ENCODE data around the gene LARGE1. TPM values are rescaled to one million over a fixed set of nuclear protein-coding genes. Genes with fewer than 3 reads are reported as not detected.

LARGE1 gene
- total and polyA plus RNA-seq, 3 experiments from 2014 or later, result 0.07 to 0.27 (median 0.18) TPM

GRCh38 chr22:33723915-33724314 is 196.4 kb downstream of the LARGE1 start:
- Mint-ChIP-seq H3K27me3 (no peaks in the 10 kb centered on the region), H3K4me1 (no peaks in the 10 kb centered on the region)

GRCh38 chr22:33722816-33723215 is 197.5 kb downstream of the LARGE1 start:
- Histone ChIP-seq H3K36me3 (ENCODE audit: insufficient read depth, low read length) (no peaks in the 10 kb centered on the region), H3K4me1 (ENCODE audit: insufficient read depth, low read length) (no peaks in the 10 kb centered on the region), H3K4me3 (ENCODE audit: low read length) (no peak overlapping the region), H3K27me3 (ENCODE audit: insufficient read depth, low read length, poor library complexity, severe bottlenecking) (no peaks in the 10 kb centered on the region), H3K9me3 (ENCODE audit: low read length) (no peaks in the 10 kb centered on the region), H3K27ac (ENCODE audit: low read depth, low read length) (no peak overlapping the region)
- H3K4me3 Mint-ChIP-seq, result no peak overlapping the region
- ChIA-PET CTCF (no interaction called here), POLR2A (no interaction called here)
- no peaks in the 10 kb centered on the region for H3K4me1 Mint-ChIP-seq
- no peak overlapping the region for H3K27ac Mint-ChIP-seq
- H3K9me3 Mint-ChIP-seq, result peaks cover 7 to 23% (median 11%) of the 10 kb centered on the region in 5 donors
- H3K27me3 Mint-ChIP-seq, result no peaks in the 10 kb centered on the region
- DNase-seq, result no peak
- no peaks in the 10 kb centered on the region for H3K36me3 Mint-ChIP-seq

More at GRCh38 chr22:33723915-33724314, 196.4 kb downstream of the LARGE1 start:
- no peaks in the 10 kb centered on the region for H3K36me3 Mint-ChIP-seq
- Histone ChIP-seq H3K4me1 (ENCODE audit: insufficient read depth, low read length) (no peaks in the 10 kb centered on the region), H3K36me3 (ENCODE audit: insufficient read depth, low read length) (no peaks in the 10 kb centered on the region), H3K9me3 (ENCODE audit: low read length) (no peaks in the 10 kb centered on the region), H3K27me3 (ENCODE audit: insufficient read depth, low read length, poor library complexity, severe bottlenecking) (no peaks in the 10 kb centered on the region), H3K4me3 (ENCODE audit: low read length) (no peak overlapping the region), H3K27ac (ENCODE audit: low read depth, low read length) (no peak overlapping the region)
- ChIA-PET POLR2A (no interaction called here), CTCF (no interaction called here)
- DNase-seq, result no peak
- H3K9me3 Mint-ChIP-seq, result peaks cover 7 to 23% (median 11%) of the 10 kb centered on the region in 5 donors
- no peak overlapping the region for H3K4me3 Mint-ChIP-seq
- no peak overlapping the region for H3K27ac Mint-ChIP-seq

- H3K27ac Mint-ChIP-seq, result no peak overlapping the region
Measured at GRCh38 chr22:33720166-33720878, 200.0 kb downstream of the LARGE1 start.

GRCh38 chr22:33717694-33718396 is 202.4 kb downstream of the LARGE1 start:
- Mint-ChIP-seq H3K9me3 (peaks cover 4 to 26% (median 24%) of the 10 kb centered on the region in 5 donors), H3K4me1 (no peaks in the 10 kb centered on the region), H3K27ac (no peak overlapping the region), H3K27me3 (no peaks in the 10 kb centered on the region), H3K4me3 (no peak overlapping the region), H3K36me3 (no peaks in the 10 kb centered on the region)
- ChIA-PET CTCF (no interaction called here), POLR2A (no interaction called here)
- H3K9me3 ChIP-seq (ENCODE audit: low read length), result no peaks in the 10 kb centered on the region
- H3K27ac ChIP-seq (ENCODE audit: low read depth, low read length), result no peak overlapping the region
- no peaks in the 10 kb centered on the region for H3K36me3 ChIP-seq (ENCODE audit: insufficient read depth, low read length)
- no peaks in the 10 kb centered on the region for H3K4me1 ChIP-seq (ENCODE audit: insufficient read depth, low read length)
- no peak overlapping the region for H3K4me3 ChIP-seq (ENCODE audit: low read length)
- H3K27me3 ChIP-seq (ENCODE audit: insufficient read depth, low read length, poor library complexity, severe bottlenecking), result no peaks in the 10 kb centered on the region
- no peak for DNase-seq

More at GRCh38 chr22:33720166-33720878, 200.0 kb downstream of the LARGE1 start:
- ChIA-PET CTCF (no interaction called here), POLR2A (no interaction called here)
- no peak overlapping the region for H3K4me3 Mint-ChIP-seq
- peaks cover 7 to 29% (median 16%) of the 10 kb centered on the region in 5 donors for H3K9me3 Mint-ChIP-seq
- no peaks in the 10 kb centered on the region for H3K27me3 Mint-ChIP-seq
- no peak for DNase-seq
- H3K36me3 Mint-ChIP-seq, result no peaks in the 10 kb centered on the region
- Histone ChIP-seq H3K4me3 (ENCODE audit: low read length) (no peak overlapping the region), H3K4me1 (ENCODE audit: insufficient read depth, low read length) (no peaks in the 10 kb centered on the region), H3K27me3 (ENCODE audit: insufficient read depth, low read length, poor library complexity, severe bottlenecking) (no peaks in the 10 kb centered on the region), H3K36me3 (ENCODE audit: insufficient read depth, low read length) (no peaks in the 10 kb centered on the region), H3K9me3 (ENCODE audit: low read length) (no peaks in the 10 kb centered on the region), H3K27ac (ENCODE audit: low read depth, low read length) (no peak overlapping the region)
- no peaks in the 10 kb centered on the region for H3K4me1 Mint-ChIP-seq

GRCh38 chr22:33715237-33715985 is 204.9 kb downstream of the LARGE1 start:
- H3K36me3 Mint-ChIP-seq, result no peaks in the 10 kb centered on the region
- Histone ChIP-seq H3K27ac (ENCODE audit: low read depth, low read length) (no peak overlapping the region), H3K9me3 (ENCODE audit: low read length) (no peaks in the 10 kb centered on the region), H3K4me3 (ENCODE audit: low read length) (no peak overlapping the region), H3K4me1 (ENCODE audit: insufficient read depth, low read length) (no peaks in the 10 kb centered on the region), H3K36me3 (ENCODE audit: insufficient read depth, low read length) (no peaks in the 10 kb centered on the region), H3K27me3 (ENCODE audit: insufficient read depth, low read length, poor library complexity, severe bottlenecking) (no peaks in the 10 kb centered on the region)
- no peak overlapping the region for H3K4me3 Mint-ChIP-seq
- POLR2A ChIA-PET, result no interaction called here
- CTCF ChIA-PET, result no interaction called here
- H3K9me3 Mint-ChIP-seq, result peaks cover 8 to 22% (median 16%) of the 10 kb centered on the region in 5 donors
- H3K27ac Mint-ChIP-seq, result no peak overlapping the region
- no peaks in the 10 kb centered on the region for H3K27me3 Mint-ChIP-seq
- no peak for DNase-seq
- no peaks in the 10 kb centered on the region for H3K4me1 Mint-ChIP-seq

- POLR2A ChIA-PET, result no interaction called here
- Histone ChIP-seq H3K27ac (ENCODE audit: low read depth, low read length) (no peak overlapping the region), H3K4me3 (ENCODE audit: low read length) (no peak overlapping the region), H3K27me3 (ENCODE audit: insufficient read depth, low read length, poor library complexity, severe bottlenecking) (no peaks in the 10 kb centered on the region), H3K9me3 (ENCODE audit: low read length) (no peaks in the 10 kb centered on the region), H3K4me1 (ENCODE audit: insufficient read depth, low read length) (no peaks in the 10 kb centered on the region), H3K36me3 (ENCODE audit: insufficient read depth, low read length) (no peaks in the 10 kb centered on the region)
- Mint-ChIP-seq H3K36me3 (no peaks in the 10 kb centered on the region), H3K4me3 (peak overlapping the region in 1 of 7 donors; percentile 27), H3K27me3 (no peaks in the 10 kb centered on the region), H3K9me3 (peaks cover 8 to 25% (median 9%) of the 10 kb centered on the region in 5 donors), H3K4me1 (no peaks in the 10 kb centered on the region), H3K27ac (no peak overlapping the region)
- CTCF ChIA-PET, result no interaction called here
- DNase-seq, result no peak
Measured at GRCh38 chr22:33710326-33710725, 209.9 kb downstream of the LARGE1 start.

GRCh38 chr22:33707581-33707980 is 212.7 kb downstream of the LARGE1 start:
- Mint-ChIP-seq H3K9me3 (peaks cover 6 to 16% (median 10%) of the 10 kb centered on the region in 5 donors), H3K36me3 (no peaks in the 10 kb centered on the region), H3K27ac (no peak overlapping the region), H3K4me1 (no peaks in the 10 kb centered on the region), H3K27me3 (no peaks in the 10 kb centered on the region), H3K4me3 (no peak overlapping the region)
- H3K4me1 ChIP-seq (ENCODE audit: insufficient read depth, low read length), result no peaks in the 10 kb centered on the region
- no peak overlapping the region for H3K27ac ChIP-seq (ENCODE audit: low read depth, low read length)
- no peaks in the 10 kb centered on the region for H3K36me3 ChIP-seq (ENCODE audit: insufficient read depth, low read length)
- POLR2A ChIA-PET, result no interaction called here
- no peaks in the 10 kb centered on the region for H3K27me3 ChIP-seq (ENCODE audit: insufficient read depth, low read length, poor library complexity, severe bottlenecking)
- no peaks in the 10 kb centered on the region for H3K9me3 ChIP-seq (ENCODE audit: low read length)
- no peak overlapping the region for H3K4me3 ChIP-seq (ENCODE audit: low read length)
- no peak for DNase-seq
- CTCF ChIA-PET, result no interaction called here

GRCh38 chr22:33706100-33706499 is 214.2 kb downstream of the LARGE1 start:
- Histone ChIP-seq H3K27ac (ENCODE audit: low read depth, low read length) (no peak overlapping the region), H3K4me3 (ENCODE audit: low read length) (no peak overlapping the region), H3K9me3 (ENCODE audit: low read length) (no peaks in the 10 kb centered on the region), H3K4me1 (ENCODE audit: insufficient read depth, low read length) (no peaks in the 10 kb centered on the region), H3K27me3 (ENCODE audit: insufficient read depth, low read length, poor library complexity, severe bottlenecking) (no peaks in the 10 kb centered on the region), H3K36me3 (ENCODE audit: insufficient read depth, low read length) (no peaks in the 10 kb centered on the region)
- no peaks in the 10 kb centered on the region for H3K4me1 Mint-ChIP-seq
- no peaks in the 10 kb centered on the region for H3K27me3 Mint-ChIP-seq
- H3K36me3 Mint-ChIP-seq, result no peaks in the 10 kb centered on the region
- H3K27ac Mint-ChIP-seq, result no peak overlapping the region
- H3K4me3 Mint-ChIP-seq, result no peak overlapping the region
- peaks cover 7 to 15% (median 9%) of the 10 kb centered on the region in 5 donors for H3K9me3 Mint-ChIP-seq
- DNase-seq, result no peak
- ChIA-PET POLR2A (no interaction called here), CTCF (no interaction called here)

Measured in CD8-positive, alpha-beta memory T cell (primary cell).